Measurements from ENCODE around the gene RRBP1.

GRCh38 chr20:17630806-17631195 lies 51.2 kb downstream of the RRBP1 start:
- no peak for TF ChIP-seq POLR2A (IDR thresholded peaks at IDR 0.05)
- TF ChIP-seq CTCF (IDR thresholded peaks at IDR 0.05), result no peak

Measured in vagina (tissue), 2 donors.